Measurements from ENCODE around the gene NR1H3.

The NR1H3 gene

GRCh38 chr11:47269829-47270305, 12.1 kb downstream of the NR1H3 start, which contains the start of gene MADD:
Gene MADD (plus strand): TSS chr11:47270133.
- peak within 1 kb of the TSS; percentile 100 for H4K91ac ChIP-seq (ENCODE audit: low read length)
- H3K79me1 ChIP-seq (replicated peaks; ENCODE audit: low read length, poor library complexity, severe bottlenecking) = peaks cover 12% of the 10 kb centered on the region
- peak within 1 kb of the TSS; percentile 79 to 83 for H3K4me3 ChIP-seq (ENCODE audit: insufficient read depth in 1 of 2, low read depth in 1 of 2, low read length in 2 of 2)
- H3K4ac ChIP-seq (ENCODE audit: low read depth in 1 of 2, low read length in 2 of 2) = peak within 1 kb of the TSS; percentile 97 to 98
- peak within 1 kb of the TSS; percentile 91 for H3K9ac ChIP-seq (ENCODE audit: low read length)
- peak within 1 kb of the TSS; percentile 92 for H2BK5ac ChIP-seq (ENCODE audit: low read depth, low read length, poor library complexity, severe bottlenecking)
- peak within 1 kb of the TSS; percentile 99 for H2BK15ac ChIP-seq (ENCODE audit: low read depth, poor library complexity, severe bottlenecking)
- H3K4me2 ChIP-seq (ENCODE audit: low read length, poor library complexity, severe bottlenecking) = peak within 1 kb of the TSS; percentile 89
- H3K27me3 ChIP-seq (ENCODE audit: control insufficient read depth in 1 of 2, insufficient read depth in 1 of 2, low read length in 2 of 2) = no peaks in the 10 kb centered on the region
- H2BK120ac ChIP-seq (ENCODE audit: low read depth, low read length) = peak within 1 kb of the TSS; percentile 99
- peak within 1 kb of the TSS; percentile 99 for H3K27ac ChIP-seq (ENCODE audit: low read length, poor library complexity, severe bottlenecking)
- H3K36me3 ChIP-seq (ENCODE audit: control insufficient read depth in 1 of 2, insufficient read depth in 2 of 2, low read depth in 1 of 2, low read length in 2 of 2) = peaks cover 6% of the 10 kb centered on the region in 2 experiments
- peak within 1 kb of the TSS; percentile 63 to 79 for H3K23ac ChIP-seq (ENCODE audit: low read length in 2 of 2)
- peak within 1 kb of the TSS; percentile 84 to 99 for H2BK12ac ChIP-seq (ENCODE audit: low read length in 2 of 2)
- H2AK5ac ChIP-seq (ENCODE audit: low read length, severe bottlenecking) = peak within 1 kb of the TSS; percentile 38
- H3K4me1 ChIP-seq (ENCODE audit: control insufficient read depth, insufficient read depth, low read depth, low read length) = peaks cover 21% of the 10 kb centered on the region
- peak within 1 kb of the TSS; percentile 98 for H4K8ac ChIP-seq (ENCODE audit: low read length)
- WGBS = under 1% methylated on average over 38 of the region's 57 CpGs
- no peaks in the 10 kb centered on the region for H3K9me3 ChIP-seq (ENCODE audit: control insufficient read depth, low read length)
- peak; percentile 89 for DNase-seq
- H2AFZ ChIP-seq (ENCODE audit: low read depth, low read length) = peak within 1 kb of the TSS; percentile 90
- peak within 1 kb of the TSS in 1 of 2 experiments; percentile 92 for H3K14ac ChIP-seq (ENCODE audit: low read length in 2 of 2)
- peak within 1 kb of the TSS; percentile 95 to 100 for H3K18ac ChIP-seq (ENCODE audit: low read depth in 1 of 2, low read length in 2 of 2)

GRCh38 chr11:47270331-47271271, 12.8 kb downstream of the NR1H3 start:
- H2AFZ ChIP-seq (ENCODE audit: low read depth, low read length) = no peak overlapping the region
- DNase-seq = peak; percentile 60
- 10% methylated on average over 20 of the region's 34 CpGs for WGBS

GRCh38 chr11:47271328-47271727, 13.5 kb downstream of the NR1H3 start:
- no peak overlapping the region for H2BK12ac ChIP-seq (ENCODE audit: low read length in 2 of 2)
- H3K36me3 ChIP-seq (ENCODE audit: control insufficient read depth in 1 of 2, insufficient read depth in 2 of 2, low read depth in 1 of 2, low read length in 2 of 2) = peaks cover 16 to 20% of the 10 kb centered on the region in 2 experiments
- H2BK5ac ChIP-seq (ENCODE audit: low read depth, low read length, poor library complexity, severe bottlenecking) = no peak overlapping the region
- no peak overlapping the region for H3K27ac ChIP-seq (ENCODE audit: low read length, poor library complexity, severe bottlenecking)
- H3K4me1 ChIP-seq (ENCODE audit: control insufficient read depth, insufficient read depth, low read depth, low read length) = peaks cover 19% of the 10 kb centered on the region
- H3K4me3 ChIP-seq (ENCODE audit: insufficient read depth in 1 of 2, low read depth in 1 of 2, low read length in 2 of 2) = peak overlapping the region in 1 of 2 experiments; percentile 78
- no peak overlapping the region for H2AFZ ChIP-seq (ENCODE audit: low read depth, low read length)
- no peaks in the 10 kb centered on the region for H3K9me3 ChIP-seq (ENCODE audit: control insufficient read depth, low read length)
- H3K4me2 ChIP-seq (ENCODE audit: low read length, poor library complexity, severe bottlenecking) = no peak overlapping the region
- DNase-seq = no peak
- no peak overlapping the region for H2BK15ac ChIP-seq (ENCODE audit: low read depth, poor library complexity, severe bottlenecking)
- H3K23ac ChIP-seq (ENCODE audit: low read length in 2 of 2) = no peak overlapping the region
- H3K18ac ChIP-seq (ENCODE audit: low read depth in 1 of 2, low read length in 2 of 2) = no peak overlapping the region
- H4K8ac ChIP-seq (ENCODE audit: low read length) = no peak overlapping the region
- no peak overlapping the region for H3K4ac ChIP-seq (ENCODE audit: low read depth in 1 of 2, low read length in 2 of 2)
- peak overlapping the region; percentile 74 for H3K9ac ChIP-seq (ENCODE audit: low read length)
- no peak overlapping the region for H4K91ac ChIP-seq (ENCODE audit: low read length)
- WGBS = 77% methylated on average over 3 of the region's 4 CpGs
- no peak overlapping the region for H2BK120ac ChIP-seq (ENCODE audit: low read depth, low read length)
- no peak overlapping the region for H3K14ac ChIP-seq (ENCODE audit: low read length in 2 of 2)
- H2AK5ac ChIP-seq (ENCODE audit: low read length, severe bottlenecking) = no peak overlapping the region
- H3K27me3 ChIP-seq (ENCODE audit: control insufficient read depth in 1 of 2, insufficient read depth in 1 of 2, low read length in 2 of 2) = no peaks in the 10 kb centered on the region
- H3K79me1 ChIP-seq (replicated peaks; ENCODE audit: low read length, poor library complexity, severe bottlenecking) = peaks cover 23% of the 10 kb centered on the region

More at GRCh38 chr11:47270331-47271271, 12.8 kb downstream of the NR1H3 start:
- H3K9me3 ChIP-seq (ENCODE audit: control insufficient read depth, low read length) = no peaks in the 10 kb centered on the region
- H2BK5ac ChIP-seq (ENCODE audit: low read depth, low read length, poor library complexity, severe bottlenecking) = no peak overlapping the region
- H3K23ac ChIP-seq (ENCODE audit: low read length in 2 of 2) = peak overlapping the region in 1 of 2 experiments; percentile 57
- peak overlapping the region; percentile 79 to 83 for H3K4me3 ChIP-seq (ENCODE audit: insufficient read depth in 1 of 2, low read depth in 1 of 2, low read length in 2 of 2)
- peak overlapping the region; percentile 89 for H2BK15ac ChIP-seq (ENCODE audit: low read depth, poor library complexity, severe bottlenecking)
- no peak overlapping the region for H3K27ac ChIP-seq (ENCODE audit: low read length, poor library complexity, severe bottlenecking)
- H4K91ac ChIP-seq (ENCODE audit: low read length) = no peak overlapping the region
- H3K4ac ChIP-seq (ENCODE audit: low read depth in 1 of 2, low read length in 2 of 2) = peak overlapping the region in 1 of 2 experiments; percentile 69
- peaks cover 21% of the 10 kb centered on the region for H3K4me1 ChIP-seq (ENCODE audit: control insufficient read depth, insufficient read depth, low read depth, low read length)
- no peak overlapping the region for H2AK5ac ChIP-seq (ENCODE audit: low read length, severe bottlenecking)
- H3K4me2 ChIP-seq (ENCODE audit: low read length, poor library complexity, severe bottlenecking) = peak overlapping the region; percentile 79
- no peak overlapping the region for H4K8ac ChIP-seq (ENCODE audit: low read length)
- H3K27me3 ChIP-seq (ENCODE audit: control insufficient read depth in 1 of 2, insufficient read depth in 1 of 2, low read length in 2 of 2) = no peaks in the 10 kb centered on the region
- H2BK12ac ChIP-seq (ENCODE audit: low read length in 2 of 2) = peak overlapping the region in 1 of 2 experiments; percentile 84
- H3K14ac ChIP-seq (ENCODE audit: low read length in 2 of 2) = peak overlapping the region in 1 of 2 experiments; percentile 63
- H3K18ac ChIP-seq (ENCODE audit: low read depth in 1 of 2, low read length in 2 of 2) = peak overlapping the region; percentile 56 to 95
- H2BK120ac ChIP-seq (ENCODE audit: low read depth, low read length) = peak overlapping the region; percentile 78
- peak overlapping the region; percentile 91 for H3K9ac ChIP-seq (ENCODE audit: low read length)
- peaks cover 16% of the 10 kb centered on the region for H3K79me1 ChIP-seq (replicated peaks; ENCODE audit: low read length, poor library complexity, severe bottlenecking)
- H3K36me3 ChIP-seq (ENCODE audit: control insufficient read depth in 1 of 2, insufficient read depth in 2 of 2, low read depth in 1 of 2, low read length in 2 of 2) = peaks cover 10 to 13% of the 10 kb centered on the region in 2 experiments

Data from mesenchymal stem cell (in vitro differentiated cells and primary cell).